NB4 (cell line): Measurements from ENCODE around the gene SPTLC3.

Experiments used
- DNase-seq: peaks from one replicate; pipeline ENCODE4 v3.0.0; 2010; ENCODE audit warnings: low read depth
- H3K4me3 ChIP-seq: one replicate; pipeline ENCODE4 v1.5.1; 2011; ENCODE audit warnings: mild to moderate bottlenecking, low read depth, low read length, moderate library complexity
- MYC ChIP-seq: IDR thresholded peaks from 2 replicates; pipeline ENCODE4 v1.6.1; 2011; ENCODE audit warnings: low read depth, low read length
- POLR2A ChIP-seq: IDR thresholded peaks from 2 replicates; pipeline ENCODE4 v1.6.1; 2011; ENCODE audit warnings: mild to moderate bottlenecking; ENCODE audit not compliant: insufficient read length; ENCODE audit errors: extremely low read depth
- TF ChIP-seq, protein P1 (sequence below): IDR thresholded peaks from 2 replicates; pipeline ENCODE4 v1.6.1; 2011; ENCODE audit warnings: low read depth, low read length
- TF ChIP-seq, protein P2 (sequence below): IDR thresholded peaks from one replicate; pipeline ENCODE4 v1.5.1; 2012; ENCODE audit warnings: low read depth, low read length

SPTLC3 gene

DNA sequence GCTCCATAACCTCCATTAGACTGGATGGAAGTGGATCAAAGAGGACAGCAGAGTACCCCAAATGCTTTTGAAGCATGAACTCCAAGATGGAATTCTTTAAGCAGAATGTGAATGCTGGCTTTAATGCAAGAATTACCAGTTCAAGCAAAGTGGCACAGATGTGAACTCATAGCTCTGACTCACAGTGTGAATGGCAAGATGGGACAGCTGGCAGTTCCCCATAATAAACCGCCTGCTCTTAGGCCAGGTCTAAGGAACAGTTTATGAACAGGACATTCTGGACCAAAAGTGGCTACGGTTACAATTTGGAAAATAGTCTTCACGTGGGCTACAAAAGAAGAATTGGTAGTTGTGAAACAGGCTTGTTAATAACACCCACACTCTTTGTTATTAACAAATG is 76.5 kb downstream of the SPTLC3 start:
- no peak overlapping the region for H3K4me3 ChIP-seq
- TF ChIP-seq POLR2A (no peak), MYC (no peak)
- TF ChIP-seq, protein P1, sequence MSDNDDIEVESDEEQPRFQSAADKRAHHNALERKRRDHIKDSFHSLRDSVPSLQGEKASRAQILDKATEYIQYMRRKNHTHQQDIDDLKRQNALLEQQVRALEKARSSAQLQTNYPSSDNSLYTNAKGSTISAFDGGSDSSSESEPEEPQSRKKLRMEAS = no peak
- TF ChIP-seq, protein P2, sequence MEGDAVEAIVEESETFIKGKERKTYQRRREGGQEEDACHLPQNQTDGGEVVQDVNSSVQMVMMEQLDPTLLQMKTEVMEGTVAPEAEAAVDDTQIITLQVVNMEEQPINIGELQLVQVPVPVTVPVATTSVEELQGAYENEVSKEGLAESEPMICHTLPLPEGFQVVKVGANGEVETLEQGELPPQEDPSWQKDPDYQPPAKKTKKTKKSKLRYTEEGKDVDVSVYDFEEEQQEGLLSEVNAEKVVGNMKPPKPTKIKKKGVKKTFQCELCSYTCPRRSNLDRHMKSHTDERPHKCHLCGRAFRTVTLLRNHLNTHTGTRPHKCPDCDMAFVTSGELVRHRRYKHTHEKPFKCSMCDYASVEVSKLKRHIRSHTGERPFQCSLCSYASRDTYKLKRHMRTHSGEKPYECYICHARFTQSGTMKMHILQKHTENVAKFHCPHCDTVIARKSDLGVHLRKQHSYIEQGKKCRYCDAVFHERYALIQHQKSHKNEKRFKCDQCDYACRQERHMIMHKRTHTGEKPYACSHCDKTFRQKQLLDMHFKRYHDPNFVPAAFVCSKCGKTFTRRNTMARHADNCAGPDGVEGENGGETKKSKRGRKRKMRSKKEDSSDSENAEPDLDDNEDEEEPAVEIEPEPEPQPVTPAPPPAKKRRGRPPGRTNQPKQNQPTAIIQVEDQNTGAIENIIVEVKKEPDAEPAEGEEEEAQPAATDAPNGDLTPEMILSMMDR = no peak
- no peak for DNase-seq

DNA sequence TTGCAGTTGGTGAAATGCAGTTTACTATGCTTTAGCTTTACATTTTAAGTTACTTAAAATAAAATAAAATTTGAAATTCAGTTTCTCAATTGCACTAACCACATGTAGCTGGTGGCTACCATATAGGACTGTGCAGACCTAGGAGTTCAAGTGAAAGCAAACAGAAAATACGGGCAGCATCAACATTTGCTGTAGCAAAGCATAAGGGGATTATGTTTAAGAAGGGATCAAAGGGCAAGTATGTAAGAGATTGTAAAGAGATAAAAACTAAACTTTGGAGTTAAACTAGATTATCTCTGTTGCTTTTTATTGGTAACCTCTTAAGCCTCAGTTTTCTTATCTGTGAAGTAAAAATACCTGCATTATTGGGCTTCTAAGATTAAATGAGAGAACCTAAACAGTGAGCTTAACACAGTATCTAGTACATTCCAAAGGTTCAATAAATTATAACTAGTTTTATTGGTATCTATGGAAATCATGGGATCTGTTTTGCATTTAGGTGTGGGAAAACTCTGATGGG is 81.2 kb downstream of the SPTLC3 start:
- TF ChIP-seq POLR2A (no peak), MYC (no peak)
- TF ChIP-seq, protein P2 = no peak
- TF ChIP-seq, protein P1 = no peak
- no peak for DNase-seq
- H3K4me3 ChIP-seq = no peak overlapping the region

DNA sequence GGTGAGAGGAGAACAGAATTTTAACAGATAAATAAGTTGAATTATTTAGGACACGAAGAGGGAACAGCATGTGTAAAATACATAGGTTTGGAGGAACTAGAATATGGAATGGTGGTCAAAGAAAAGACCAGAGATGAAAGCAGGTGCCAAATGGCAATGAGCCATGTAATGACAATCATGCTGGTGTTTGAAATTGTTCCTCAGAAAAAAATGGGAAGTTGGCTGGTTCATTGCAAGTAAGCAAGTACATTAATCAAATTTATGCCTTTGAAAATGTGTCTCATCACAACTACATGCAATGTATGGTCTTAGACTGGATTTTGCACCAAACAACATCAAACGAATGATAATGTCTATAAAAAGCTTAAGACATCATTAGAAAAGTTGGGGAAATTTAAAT is 83.3 kb downstream of the SPTLC3 start:
- TF ChIP-seq, protein P2 = no peak
- TF ChIP-seq POLR2A (no peak), MYC (no peak)
- TF ChIP-seq, protein P1 = no peak
- no peak for DNase-seq
- H3K4me3 ChIP-seq = no peak overlapping the region

DNA sequence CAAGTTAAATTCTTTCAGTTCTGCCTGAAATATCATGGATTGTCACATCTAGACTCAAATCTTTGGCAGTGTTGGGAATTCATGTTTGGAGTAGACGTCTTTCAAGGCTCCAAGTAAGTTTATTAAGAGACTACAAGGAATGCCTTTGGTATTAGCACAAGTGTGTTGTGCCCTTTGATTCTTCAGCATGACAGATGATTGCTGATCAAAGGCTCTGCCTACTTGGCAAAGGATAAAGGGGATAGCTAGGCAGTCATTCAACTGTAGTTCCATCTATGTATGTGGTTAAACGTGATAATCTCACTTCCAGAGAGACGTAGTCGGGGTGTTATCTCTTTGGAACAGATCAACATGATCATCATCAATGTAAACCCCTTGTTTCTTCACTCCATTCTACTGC is 86.2 kb downstream of the SPTLC3 start:
- TF ChIP-seq MYC (no peak), POLR2A (no peak)
- TF ChIP-seq, protein P1 = no peak
- TF ChIP-seq, protein P2 = no peak
- H3K4me3 ChIP-seq = no peak overlapping the region
- DNase-seq = no peak

- no peak for TF ChIP-seq POLR2A
- TF ChIP-seq, protein P1 = no peak
- no peak for TF ChIP-seq MYC
- TF ChIP-seq, protein P2 = no peak
- no peak for DNase-seq
- H3K4me3 ChIP-seq = no peak overlapping the region
These were observed 90.1 kb downstream of the SPTLC3 start for GRCh38 chr20:13098720-13099355.
